SH-SY5Y (cell line): Measurements from ENCODE around the gene MAPK11.

Experiments
- GATA2 ChIP-seq: IDR thresholded peaks from 2 replicates; pipeline ENCODE4 v1.6.1; 2011; ENCODE audit warnings: mild to moderate bottlenecking, low read depth, low read length
- GATA3 ChIP-seq: IDR thresholded peaks from 2 replicates; pipeline ENCODE4 v1.6.1; 2011; ENCODE audit warnings: low read depth, mild to moderate bottlenecking, low read length, moderate library complexity

- TF ChIP-seq GATA2: no peak
- TF ChIP-seq GATA3: no peak
Observed at GRCh38 chr22:50303515-50303847, 33.3 kb upstream of the MAPK11 start.
